Measurements from ENCODE around the gene CTTNBP2.

The CTTNBP2 gene

GRCh38 chr7:117863618-117864017 is 9.6 kb downstream of the CTTNBP2 start:
- POLR2A ChIA-PET, result no interaction called here
- Histone ChIP-seq H3K9me3 (ENCODE audit: control insufficient read depth, insufficient read depth, low read depth, low read length) (no peaks in the 10 kb centered on the region), H3K4me3 (ENCODE audit: low read depth, low read length) (no peak overlapping the region), H3K4me1 (ENCODE audit: control insufficient read depth, insufficient read depth, low read length) (no peaks in the 10 kb centered on the region), H3K27ac (ENCODE audit: extremely low read depth, low read depth, low read length) (no peak overlapping the region), H3K36me3 (ENCODE audit: control insufficient read depth in 2 of 2, insufficient read depth in 1 of 2, low read length in 2 of 2) (no peaks in the 10 kb centered on the region)
- CTCF ChIA-PET, result no interaction called here
- no peak for TF ChIP-seq ZSCAN4 (tag by site-specific recombination; IDR thresholded peaks at IDR 0.05)
- TF ChIP-seq ZNF18 (tag by site-specific recombination; IDR thresholded peaks at IDR 0.05), result no peak
- no peak for TF ChIP-seq ZNF513 (tag by site-specific recombination; IDR thresholded peaks at IDR 0.05)
- TF ChIP-seq KLF10 (tag by site-specific recombination; IDR thresholded peaks at IDR 0.05), result no peak
- TF ChIP-seq ZNF777 (tag by site-specific recombination; IDR thresholded peaks at IDR 0.05; ENCODE audit: borderline replicate concordance), result no peak
- no peak for TF ChIP-seq SCRT2 (tag by site-specific recombination; IDR thresholded peaks at IDR 0.05)
- no peak for TF ChIP-seq ZBTB7A (tag by site-specific recombination; IDR thresholded peaks at IDR 0.05; ENCODE audit: low read depth)
- TF ChIP-seq ZNF280D (tag by site-specific recombination; IDR thresholded peaks at IDR 0.05), result no peak
- TF ChIP-seq ZNF23 (tag by site-specific recombination; IDR thresholded peaks at IDR 0.05; ENCODE audit: borderline replicate concordance), result no peak
- TF ChIP-seq ELK4 (IDR thresholded peaks at IDR 0.05; ENCODE audit: borderline replicate concordance, low read depth, low read length), result no peak

GRCh38 chr7:117862378-117862777 is 10.9 kb downstream of the CTTNBP2 start:
- Histone ChIP-seq H3K4me3 (ENCODE audit: low read depth, low read length) (no peak overlapping the region), H3K36me3 (ENCODE audit: control insufficient read depth in 2 of 2, insufficient read depth in 1 of 2, low read length in 2 of 2) (no peaks in the 10 kb centered on the region), H3K9me3 (ENCODE audit: control insufficient read depth, insufficient read depth, low read depth, low read length) (no peaks in the 10 kb centered on the region), H3K27ac (ENCODE audit: extremely low read depth, low read depth, low read length) (no peak overlapping the region), H3K4me1 (ENCODE audit: control insufficient read depth, insufficient read depth, low read length) (no peaks in the 10 kb centered on the region)
- ChIA-PET CTCF (interaction anchor here (0.5 to 1.4 kb wide), 2 partner anchors 9 to 228 kb away, joined by 3 to 5 read pairs; no protein-coding TSS in a partner anchor), POLR2A (no interaction called here)
- TF ChIP-seq ZNF600 (tag by site-specific recombination; IDR thresholded peaks at IDR 0.05) (no peak), KLF9 (tag by site-specific recombination; IDR thresholded peaks at IDR 0.05; ENCODE audit: low read depth) (no peak), ZNF214 (tag by site-specific recombination; IDR thresholded peaks at IDR 0.05; ENCODE audit: borderline replicate concordance) (no peak), ZBTB44 (tag by site-specific recombination; IDR thresholded peaks at IDR 0.05) (no peak), KLF7 (tag by site-specific recombination; IDR thresholded peaks at IDR 0.05; ENCODE audit: borderline replicate concordance) (no peak), ATF2 (tag by site-specific recombination; IDR thresholded peaks at IDR 0.05; ENCODE audit: low read depth) (no peak), ZNF513 (tag by site-specific recombination; IDR thresholded peaks at IDR 0.05) (no peak), ZNF18 (tag by site-specific recombination; IDR thresholded peaks at IDR 0.05) (no peak), GLIS1 (tag by site-specific recombination; IDR thresholded peaks at IDR 0.05) (no peak), ZNF423 (tag by site-specific recombination; IDR thresholded peaks at IDR 0.05) (no peak), ZBTB1 (tag by site-specific recombination; IDR thresholded peaks at IDR 0.05) (no peak)
